Mucosa of stomach (tissue), 1 donor: ENCODE data around the gene MRPL37.

Experiments
- H3K27me3 ChIP-seq: one replicate; pipeline ENCODE4 v1.7.0; 2013; ENCODE audit warnings: mild to moderate bottlenecking, low read length; ENCODE audit not compliant: control insufficient read depth, insufficient read depth
- H3K36me3 ChIP-seq: one replicate; pipeline ENCODE4 v1.7.0; 2013; ENCODE audit warnings: low read length; ENCODE audit not compliant: control insufficient read depth, insufficient read depth
- H3K4me1 ChIP-seq: one replicate; pipeline ENCODE4 v1.7.0; 2013; ENCODE audit warnings: mild to moderate bottlenecking, low read length; ENCODE audit not compliant: control insufficient read depth, insufficient read depth
- H3K4me3 ChIP-seq: one replicate; pipeline ENCODE4 v1.7.0; 2013; ENCODE audit warnings: low read length
- H3K9ac ChIP-seq: one replicate; pipeline ENCODE4 v1.7.0; 2013; ENCODE audit warnings: mild to moderate bottlenecking, low read length, moderate library complexity
- H3K9me3 ChIP-seq: one replicate; pipeline ENCODE4 v1.7.0; 2013; ENCODE audit warnings: mild to moderate bottlenecking, low read length, moderate library complexity; ENCODE audit not compliant: control insufficient read depth
- donor health status: Pancreatic carcinoma.

The MRPL37 gene

DNA sequence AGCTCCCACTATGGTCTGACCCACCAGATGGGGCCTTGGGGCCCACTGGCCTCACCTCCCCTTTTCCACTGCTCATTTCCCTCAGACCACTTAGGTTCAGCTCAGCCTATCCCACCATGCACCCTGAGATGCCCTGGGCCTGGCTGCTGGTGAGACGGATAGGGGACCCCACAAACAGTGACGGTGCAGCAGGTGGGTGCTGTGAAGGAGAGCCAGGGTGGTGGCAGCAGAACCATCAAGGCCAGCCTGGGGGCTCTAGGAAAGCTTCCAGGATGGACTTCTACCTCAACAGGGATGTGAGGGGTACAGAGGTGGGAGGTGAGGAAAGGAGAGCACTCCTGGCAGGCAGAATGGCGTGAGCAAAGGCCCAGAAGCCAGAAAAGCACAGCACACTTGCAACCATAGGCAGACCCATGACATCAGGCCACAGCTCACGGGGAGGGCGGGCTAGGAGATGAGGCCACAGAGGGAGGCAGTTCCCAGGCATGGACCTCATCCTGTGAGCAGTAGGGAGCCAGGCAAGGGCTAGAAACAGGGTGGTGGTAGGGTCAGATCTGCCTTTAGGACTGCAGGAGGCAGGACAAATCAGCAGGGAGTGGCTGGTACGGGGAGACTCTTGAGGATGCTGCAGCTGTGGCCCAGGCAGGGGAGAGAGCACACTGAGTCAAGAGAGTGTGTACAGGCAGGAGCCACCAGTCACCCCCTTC is 23.2 kb upstream of the MRPL37 start:
- Histone ChIP-seq H3K9ac (no peak overlapping the region), H3K4me3 (no peak overlapping the region), H3K36me3 (no peaks in the 10 kb centered on the region), H3K27me3 (no peaks in the 10 kb centered on the region), H3K4me1 (no peaks in the 10 kb centered on the region), H3K9me3 (no peaks in the 10 kb centered on the region)

DNA sequence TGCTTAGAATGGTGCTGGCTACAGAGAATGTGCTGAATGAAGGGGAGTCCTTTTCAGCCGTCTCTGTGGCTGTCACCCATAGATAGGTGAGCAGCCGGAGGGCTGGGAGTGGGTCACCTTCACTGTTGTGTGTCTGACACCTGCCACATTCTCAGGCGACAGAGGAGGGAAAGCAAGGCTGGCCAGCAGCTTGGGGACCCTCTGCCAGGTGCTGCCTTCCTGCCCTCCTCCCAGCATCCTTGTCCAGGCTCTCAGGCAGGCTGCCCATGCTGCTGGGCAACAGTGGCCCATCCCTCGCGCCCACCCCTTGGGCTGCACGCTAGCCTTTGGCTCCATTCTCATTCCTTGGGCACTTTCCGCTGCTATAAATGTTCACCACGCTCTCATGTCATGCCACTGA is 22.2 kb upstream of the MRPL37 start:
- no peaks in the 10 kb centered on the region for H3K4me1 ChIP-seq
- H3K9ac ChIP-seq = no peak overlapping the region
- H3K9me3 ChIP-seq = no peaks in the 10 kb centered on the region
- no peaks in the 10 kb centered on the region for H3K27me3 ChIP-seq
- H3K4me3 ChIP-seq = no peak overlapping the region
- H3K36me3 ChIP-seq = no peaks in the 10 kb centered on the region

GRCh38 chr1:54178296-54179070 is 21.5 kb upstream of the MRPL37 start:
- H3K36me3 ChIP-seq = no peaks in the 10 kb centered on the region
- no peak overlapping the region for H3K9ac ChIP-seq
- no peak overlapping the region for H3K4me3 ChIP-seq

DNA sequence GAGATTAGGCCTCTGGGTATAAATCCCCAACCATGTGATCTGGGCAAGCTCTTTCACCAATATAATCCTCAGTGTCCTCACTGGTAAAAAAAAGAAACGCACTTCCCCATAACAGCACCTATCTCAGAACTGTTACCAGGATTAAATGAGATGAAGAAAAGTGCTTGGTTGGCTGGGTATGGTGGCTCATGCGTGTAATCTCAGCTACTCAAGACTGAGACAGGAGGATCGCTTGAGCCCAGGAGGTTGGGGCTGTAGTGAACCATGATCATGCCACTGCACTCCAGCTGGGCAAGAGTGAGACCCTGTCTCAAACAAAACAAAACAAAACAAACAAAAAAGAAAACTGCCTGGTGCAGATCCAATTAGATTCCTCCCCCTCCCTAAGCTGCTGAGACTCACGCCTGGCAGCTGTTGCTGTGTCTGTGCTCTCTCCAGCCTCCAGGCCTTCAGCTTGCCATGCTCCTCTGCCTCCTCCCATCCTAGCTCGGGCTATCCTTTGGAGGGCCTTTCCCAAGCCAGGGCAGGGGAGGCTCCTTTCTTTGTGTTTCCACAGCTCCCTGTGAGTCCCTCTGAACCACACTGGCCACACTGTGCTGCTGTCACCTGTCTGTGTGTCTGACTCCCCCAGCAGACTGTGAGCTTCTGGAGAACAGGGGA is 19.1 kb upstream of the MRPL37 start:
- no peaks in the 10 kb centered on the region for H3K36me3 ChIP-seq
- H3K4me1 ChIP-seq = no peaks in the 10 kb centered on the region
- no peaks in the 10 kb centered on the region for H3K9me3 ChIP-seq
- H3K4me3 ChIP-seq = no peak overlapping the region
- no peaks in the 10 kb centered on the region for H3K27me3 ChIP-seq
- H3K9ac ChIP-seq = no peak overlapping the region

More at GRCh38 chr1:54178296-54179070, 21.5 kb upstream of the MRPL37 start:
- Histone ChIP-seq H3K4me1 (no peaks in the 10 kb centered on the region), H3K9me3 (no peaks in the 10 kb centered on the region), H3K27me3 (no peaks in the 10 kb centered on the region)

- Histone ChIP-seq H3K4me3 (no peak overlapping the region), H3K36me3 (no peaks in the 10 kb centered on the region), H3K9ac (no peak overlapping the region)
These were observed 13.9 kb upstream of the MRPL37 start for GRCh38 chr1:54186056-54186455.

GRCh38 chr1:54188291-54188690 is 11.7 kb upstream of the MRPL37 start:
- Histone ChIP-seq H3K4me1 (no peaks in the 10 kb centered on the region), H3K36me3 (no peaks in the 10 kb centered on the region), H3K9me3 (no peaks in the 10 kb centered on the region), H3K27me3 (no peaks in the 10 kb centered on the region), H3K9ac (no peak overlapping the region), H3K4me3 (no peak overlapping the region)

More at GRCh38 chr1:54186056-54186455, 13.9 kb upstream of the MRPL37 start:
- no peaks in the 10 kb centered on the region for H3K9me3 ChIP-seq
- no peaks in the 10 kb centered on the region for H3K27me3 ChIP-seq
- no peaks in the 10 kb centered on the region for H3K4me1 ChIP-seq

DNA sequence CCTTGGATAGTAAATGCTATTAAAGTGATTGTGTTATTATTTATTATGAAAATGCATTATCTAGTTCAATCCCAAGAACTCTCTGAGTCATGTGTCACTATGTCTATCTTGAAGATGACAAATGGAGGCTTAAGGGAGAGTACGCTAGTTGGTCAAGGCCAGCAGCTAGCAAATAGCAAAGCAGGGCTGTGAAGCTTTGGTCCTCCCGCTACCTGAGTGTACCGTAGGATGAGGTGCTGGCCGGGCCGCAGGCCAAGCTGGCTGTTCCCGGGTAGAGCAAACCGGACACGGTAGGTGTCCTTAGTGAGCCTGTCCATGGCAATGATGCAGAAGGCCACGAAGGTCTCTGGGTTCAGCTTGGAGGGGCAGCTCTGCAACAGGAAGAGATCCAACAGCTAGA is 9.4 kb upstream of the MRPL37 start:
- Histone ChIP-seq H3K36me3 (no peaks in the 10 kb centered on the region), H3K9me3 (no peaks in the 10 kb centered on the region), H3K27me3 (no peaks in the 10 kb centered on the region), H3K9ac (no peak overlapping the region), H3K4me1 (no peaks in the 10 kb centered on the region), H3K4me3 (no peak overlapping the region)

DNA sequence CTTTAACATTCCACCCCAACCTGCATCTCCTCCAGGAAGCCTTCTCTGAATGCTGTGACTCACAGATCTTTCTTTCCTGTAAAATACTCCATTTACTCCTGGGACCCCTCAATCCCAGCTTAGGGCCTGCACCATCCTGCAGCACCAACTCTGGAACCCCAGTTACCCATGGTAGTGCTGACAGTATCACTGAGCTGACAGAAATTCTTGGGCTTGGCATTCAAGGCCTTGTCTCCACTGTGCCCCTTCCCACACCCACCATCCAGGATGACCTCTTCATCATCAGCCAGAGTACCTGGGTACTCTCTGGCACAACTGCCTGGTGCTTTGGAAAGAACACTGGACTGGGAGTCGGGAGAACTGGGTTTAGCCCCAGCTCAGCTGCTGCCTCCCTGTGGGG is 8.4 kb upstream of the MRPL37 start:
- H3K9me3 ChIP-seq = no peaks in the 10 kb centered on the region
- H3K36me3 ChIP-seq = no peaks in the 10 kb centered on the region
- no peaks in the 10 kb centered on the region for H3K27me3 ChIP-seq
- H3K4me1 ChIP-seq = no peaks in the 10 kb centered on the region
- no peak overlapping the region for H3K9ac ChIP-seq
- H3K4me3 ChIP-seq = no peak overlapping the region

GRCh38 chr1:54193453-54193852 is 6.5 kb upstream of the MRPL37 start:
- Histone ChIP-seq H3K9me3 (no peaks in the 10 kb centered on the region), H3K4me1 (no peaks in the 10 kb centered on the region), H3K4me3 (no peak overlapping the region), H3K36me3 (no peaks in the 10 kb centered on the region), H3K27me3 (no peaks in the 10 kb centered on the region), H3K9ac (no peak overlapping the region)

GRCh38 chr1:54199151-54199764 is 709 bp upstream of the MRPL37 start:
- Histone ChIP-seq H3K9ac (peak overlapping the region; percentile 90), H3K36me3 (no peaks in the 10 kb centered on the region), H3K4me3 (peak overlapping the region; percentile 44), H3K4me1 (peaks cover 19% of the 10 kb centered on the region), H3K27me3 (no peaks in the 10 kb centered on the region), H3K9me3 (no peaks in the 10 kb centered on the region)

DNA sequence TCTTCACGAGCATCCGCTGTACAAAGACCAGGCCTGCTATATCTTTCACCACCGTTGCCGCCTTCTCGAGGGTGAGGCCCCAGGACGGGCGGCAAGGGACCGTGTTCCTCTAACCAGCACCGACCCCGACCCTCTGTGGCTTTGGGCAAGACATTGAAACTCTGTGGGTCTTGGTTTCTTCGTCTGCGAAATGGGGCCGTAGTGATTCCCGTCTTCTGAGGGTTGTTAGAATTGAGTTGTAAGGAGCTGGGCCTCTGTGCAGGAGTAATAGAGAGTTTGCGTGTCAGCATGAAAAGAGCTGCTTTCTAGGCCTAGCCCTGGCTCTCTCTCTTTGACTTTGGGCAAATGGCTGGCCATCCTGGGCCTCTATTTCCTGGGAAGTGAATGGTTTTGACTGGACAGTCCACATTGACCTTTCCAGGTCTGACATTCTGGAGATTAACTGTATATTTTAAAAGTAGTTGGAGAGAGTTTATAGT is 591 bp downstream of the MRPL37 start:
- Histone ChIP-seq H3K27me3 (no peaks in the 10 kb centered on the region), H3K36me3 (no peaks in the 10 kb centered on the region), H3K4me3 (peak overlapping the region; percentile 44), H3K9ac (peak overlapping the region; percentile 90), H3K4me1 (peaks cover 19% of the 10 kb centered on the region), H3K9me3 (no peaks in the 10 kb centered on the region)

DNA sequence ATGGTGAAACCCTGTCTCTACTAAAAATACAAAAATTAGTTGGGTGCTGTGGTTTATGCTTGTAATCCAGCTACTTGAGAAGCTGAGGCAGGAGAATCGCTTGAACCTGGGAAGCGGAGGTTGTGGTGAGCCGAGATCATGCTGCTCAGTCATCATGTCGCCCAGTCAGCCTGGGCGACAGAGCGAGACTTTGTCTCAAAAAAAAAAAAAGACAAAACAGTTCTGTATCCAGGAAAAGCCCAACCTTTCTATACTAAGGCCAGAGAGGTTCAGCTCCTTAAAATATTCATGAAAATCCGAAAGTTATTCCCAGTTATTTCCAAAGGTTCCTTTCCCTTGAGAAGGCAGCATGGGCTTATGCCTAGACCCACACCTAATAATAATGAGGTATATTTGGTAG is 4.2 kb downstream of the MRPL37 start:
- no peaks in the 10 kb centered on the region for H3K27me3 ChIP-seq
- no peak overlapping the region for H3K4me3 ChIP-seq
- H3K9me3 ChIP-seq = no peaks in the 10 kb centered on the region
- H3K36me3 ChIP-seq = peaks cover 12% of the 10 kb centered on the region
- no peak overlapping the region for H3K9ac ChIP-seq
- peaks cover 15% of the 10 kb centered on the region for H3K4me1 ChIP-seq
